DMS114 treated with DMSO at 0.1 percent for 48 hours (cell line): Measurements from ENCODE around the gene SPTBN1.

Experiments
- DNase-seq: peaks from one replicate; lab custom pipeline; 2025; ENCODE audit not compliant: unreplicated experiment; lab: John Stamatoyannopoulos, UW

The SPTBN1 gene

GRCh38 chr2:54603796-54604195, 147.7 kb downstream of the SPTBN1 start:
- no peak for DNase-seq

GRCh38 chr2:54604871-54605270, 148.7 kb downstream of the SPTBN1 start:
- no peak for DNase-seq

GRCh38 chr2:54605836-54606235, 149.7 kb downstream of the SPTBN1 start:
- DNase-seq: no peak

- no peak for DNase-seq
Observed at GRCh38 chr2:54606393-54606958, 150.3 kb downstream of the SPTBN1 start.

- no peak for DNase-seq
Observed at GRCh38 chr2:54608224-54608623, 152.1 kb downstream of the SPTBN1 start.

GRCh38 chr2:54609241-54609640, 153.1 kb downstream of the SPTBN1 start:
- no peak for DNase-seq

- DNase-seq: no peak
Observed at GRCh38 chr2:54609647-54610046, 153.5 kb downstream of the SPTBN1 start.

- DNase-seq: no peak
Observed at GRCh38 chr2:54610700-54611099, 154.6 kb downstream of the SPTBN1 start.

- DNase-seq: no peak
Observed at GRCh38 chr2:54611830-54612545, 155.9 kb downstream of the SPTBN1 start.

- DNase-seq: no peak
Observed at GRCh38 chr2:54613386-54613785, 157.3 kb downstream of the SPTBN1 start.

- DNase-seq: no peak
Observed at GRCh38 chr2:54613794-54614257, 157.7 kb downstream of the SPTBN1 start.

- no peak for DNase-seq
Observed at GRCh38 chr2:54614819-54615218, 158.7 kb downstream of the SPTBN1 start.

- DNase-seq: no peak
Observed at GRCh38 chr2:54615832-54616534, 159.9 kb downstream of the SPTBN1 start.

GRCh38 chr2:54617409-54617808, 161.3 kb downstream of the SPTBN1 start:
- DNase-seq: no peak

GRCh38 chr2:54618646-54619565, 162.8 kb downstream of the SPTBN1 start:
- DNase-seq: no peak

- no peak for DNase-seq
Observed at GRCh38 chr2:54619660-54620231, 163.6 kb downstream of the SPTBN1 start.

GRCh38 chr2:54620948-54621347, 164.8 kb downstream of the SPTBN1 start:
- no peak for DNase-seq

- no peak for DNase-seq
Observed at GRCh38 chr2:54624591-54625071, 168.5 kb downstream of the SPTBN1 start.

- no peak for DNase-seq
Observed at GRCh38 chr2:54626131-54626530, 170.0 kb downstream of the SPTBN1 start.

- DNase-seq: no peak
Observed at GRCh38 chr2:54626884-54627283, 170.8 kb downstream of the SPTBN1 start.

GRCh38 chr2:54627973-54628372, 171.8 kb downstream of the SPTBN1 start:
- no peak for DNase-seq
